Adrenal gland (tissue), 19 donors: ENCODE data around the gene RAB6B. TPM values are rescaled to one million over a fixed set of nuclear protein-coding genes. Genes with fewer than 3 reads are reported as not detected.
A peak's percentile ranks its signal among the peaks of the same experiment; 100 is the strongest.

Experiments
- DNase-seq, 7 donors: peaks; one replicate each; pipeline ENCODE4 v3.0.0-alpha.2; 2019 to 2020
- H3K27ac ChIP-seq, 5 donors: fragments of 200-600 bp; sonication (generic) in 4 of 5; 1 replicate in 3 of 5; 2 replicates in 2 of 5; pipeline versions ENCODE4 v1.5.1 to v1.8.0; 2016 to 2020; ENCODE audit warnings: mild to moderate bottlenecking in 1 of 5
- H3K27me3 ChIP-seq: fragments of 200-600 bp; 2 replicates; pipeline ENCODE4 v1.8.0; 2021
- H3K36me3 ChIP-seq, 2 donors: fragments of 200-600 bp; replicated peaks in 1 of 2; 1 replicate in 1 of 2; 2 replicates in 1 of 2; pipeline versions ENCODE4 v1.5.1 to v1.8.0; 2018 to 2022
- H3K4me1 ChIP-seq, 2 donors: fragments of 200-600 bp; replicated peaks in 1 of 2; 1 replicate in 1 of 2; 2 replicates in 1 of 2; pipeline versions ENCODE4 v1.5.1 to v1.8.0; 2018 to 2021
- H3K4me3 ChIP-seq, 4 donors: fragments of 200-600 bp; sonication (generic) in 3 of 4; one replicate each; pipeline ENCODE4 v1.5.1; 2016 to 2018
- H3K9me3 ChIP-seq, 3 donors: fragments of 200-600 bp; sonication (generic) in 1 of 3; replicated peaks in 1 of 3; 1 replicate in 2 of 3; 2 replicates in 1 of 3; pipeline versions ENCODE4 v1.5.1 to v1.8.0; 2016 to 2021
- POLR2A ChIP-seq, 2 donors: fragments of 450-650 bp; IDR thresholded peaks; one replicate each; pipeline ENCODE4 v1.6.1; 2017; ENCODE audit warnings: antibody characterized with exemption in 2 of 2, mild to moderate bottlenecking in 2 of 2, moderate library complexity in 1 of 2
- WGBS, 4 donors: extraction: QIAGEN DNeasy Blood & Tissue Kit in 2 of 4; methylation state at CpG; one replicate each; pipeline versions ENCODE4 v1.1.5 to v1.1.7; 2013 to 2017; 5-methylcytosine and 5-hydroxymethylcytosine counted together
- intact Hi-C, 2 donors: fragments of 100-400 bp; cut with DNase I; formaldehyde crosslinking; loops; one replicate each; pipeline versions ENCODE4 v1.14.1 to v1.15.0; 2022 to 2023
- long read RNA-seq, 10 donors: library from polyadenylated mRNA in 3 of 10; unstranded in 2 of 10; stranded (forward) in 1 of 10; transcript quantifications; one replicate each; pipeline ENCODE4 v2.0.0 and lab custom pipeline, GENCODE V29; 2021 to 2026
- polyA plus RNA-seq, 3 donors: library from polyadenylated mRNA; stranded (reverse); fragments of 200-250 nt in 2 of 3; fragments of 350-450 nt in 1 of 3; fragmentation: Illumina TruSeq in 1 of 3; extraction: RNeasy Lipid Tissue Mini Kit (QIAGEN cat#74804) in 1 of 3; gene quantifications; one replicate each; pipeline ENCODE4 v1.2.3, GENCODE V29; 2013 to 2014
- total RNA-seq, 9 donors: library from RNA; depleted of rRNA in 4 of 9; stranded (reverse); fragments of >200 nt in 4 of 9; fragments of 120-200 nt in 1 of 9; fragmentation: NEBNext Ultra II Directional in 1 of 9; extraction: Animal tissue kit (Norgen Biotek cat#: 25700) in 1 of 9; gene quantifications; one replicate each; pipeline versions ENCODE4 v1.1.0 to v1.2.4, GENCODE V29; 2013 to 2023
- TF ChIP-seq, protein P1 (sequence below), 6 experiments: fragments of 450-650 bp in 4 of 6; fragments of 200-600 bp in 2 of 6; sonication (generic) in 1 of 6; IDR thresholded peaks; 1 replicate in 5 of 6; 2 replicates in 1 of 6; pipeline versions ENCODE4 v1.5.1 to v1.8.0; 2016 to 2021; ENCODE audit warnings: antibody characterized with exemption in 6 of 6, mild to moderate bottlenecking in 2 of 6, moderate library complexity in 1 of 6
- donor health status: healthy with polysubstance abuse.
- donor health status: Bipolar disorder and iron deficiency.
- donor health status: DM: yes; HTN: yes; CAD: no.
- donor health status: DM: no; HTN: no; CAD: no.
- donor health status: DM: no; HTN: no; CAD: no.
- donor health status: DM: yes; HTN: yes; CAD: no.

Gene RAB6B
- total RNA-seq (10 to 100 TPM in 1 of 9 donors, 1 to 10 TPM in 8; 1.4 to 14.5 (median 4.3) TPM), polyA plus RNA-seq (10 to 100 TPM in 1 of 3 donors, 1 to 10 TPM in 2; 2.7 to 12.9 (median 5.6) TPM)
- long read RNA-seq, donor 1, full-length matches to known transcripts = 1 of 1 reads
- long read RNA-seq, donor 1, partial matches to known transcripts = 0 of 1 reads
- long read RNA-seq, donor 1, other reads (novel, unspliced or antisense) = 0 of 1 reads
- long read RNA-seq, donor 2, full-length matches to known transcripts = 1 of 1 reads
- long read RNA-seq, donor 2, partial matches to known transcripts = 0 of 1 reads
- long read RNA-seq, donor 2, other reads (novel, unspliced or antisense) = 0 of 1 reads
- long read RNA-seq, donor 3 = 0 reads
- long read RNA-seq, donor 4 = 0 reads
- long read RNA-seq, donor 5 = 0 reads
- long read RNA-seq, donor 6, full-length matches to known transcripts = 1 of 3 reads
- long read RNA-seq, donor 6, partial matches to known transcripts = 0 of 3 reads
- long read RNA-seq, donor 6, other reads (novel, unspliced or antisense) = 2 of 3 reads
- long read RNA-seq, donor 7, full-length matches to known transcripts = 1 of 1 reads
- long read RNA-seq, donor 7, partial matches to known transcripts = 0 of 1 reads
- long read RNA-seq, donor 7, other reads (novel, unspliced or antisense) = 0 of 1 reads
- long read RNA-seq, donor 8, full-length matches to known transcripts = 1 of 1 reads
- long read RNA-seq, donor 8, partial matches to known transcripts = 0 of 1 reads
- long read RNA-seq, donor 8, other reads (novel, unspliced or antisense) = 0 of 1 reads
- long read RNA-seq, donor 9 = 0 reads
- long read RNA-seq, donor 10, full-length matches to known transcripts = 1 of 1 reads
- long read RNA-seq, donor 10, partial matches to known transcripts = 0 of 1 reads
- long read RNA-seq, donor 10, other reads (novel, unspliced or antisense) = 0 of 1 reads

DNA sequence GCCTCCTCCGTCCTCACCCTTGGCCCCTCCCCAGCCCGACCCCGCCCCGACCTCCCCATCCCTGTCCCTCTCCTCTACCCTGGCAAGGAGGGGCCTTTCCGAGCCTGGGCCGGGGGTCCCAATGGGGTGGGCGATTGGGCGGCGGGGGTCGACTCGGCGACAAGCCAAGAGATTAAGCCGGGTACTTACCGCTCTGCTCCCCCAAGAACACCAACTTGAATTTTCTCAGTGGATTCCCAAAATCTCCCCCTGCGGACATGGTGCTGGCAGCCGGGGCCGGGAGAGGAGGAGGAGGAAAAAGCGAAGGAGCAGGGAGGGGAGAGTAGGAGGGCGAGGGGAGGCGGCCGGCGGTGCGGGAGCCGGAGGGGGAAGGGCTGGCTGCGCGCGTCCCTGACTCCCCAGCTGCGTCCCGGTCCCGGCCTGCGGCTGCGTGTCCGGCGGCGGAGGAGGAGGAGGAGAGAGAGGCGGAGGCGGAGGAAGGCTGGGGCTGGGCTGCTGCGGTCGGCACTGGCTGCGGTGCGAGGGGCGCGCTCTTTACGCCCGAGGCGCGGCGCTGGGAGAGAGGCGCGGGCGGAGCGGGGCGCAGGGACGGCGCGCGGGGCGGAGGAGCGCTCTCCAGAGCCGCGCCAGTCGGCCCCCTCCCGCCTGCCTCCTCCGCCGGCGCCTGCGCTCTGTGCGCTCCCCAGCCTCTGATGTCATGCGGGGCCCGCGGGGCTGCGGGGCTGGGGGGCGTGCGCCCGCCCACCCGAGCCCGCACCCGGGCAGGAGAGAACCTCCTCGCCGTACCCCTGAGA is at the start of gene RAB6B:
TSS of gene RAB6B (minus strand) at position 675 of the 794 bp plus-strand sequence. CDS start at position 259, 416 bp downstream.
- Histone ChIP-seq H3K27me3 (no peaks in the 10 kb centered on the region), H3K4me3 (peak within 1 kb of the TSS in 3 of 4 donors; percentile 16 to 89 (median 44)), H3K27ac (peak within 1 kb of the TSS in 1 of 5 donors; percentile 55), H3K36me3 (no peaks in the 10 kb centered on the region), H3K9me3 (no peaks in the 10 kb centered on the region), H3K4me1 (peaks cover 6 to 8% of the 10 kb centered on the region in 2 donors)
- WGBS, 4 donors = 0 to 1% (median 1%) methylated on average over 37 to 80 of the region's 80 CpGs
- no peak for TF ChIP-seq POLR2A (IDR thresholded peaks at IDR 0.05)
- TF ChIP-seq, protein P1, sequence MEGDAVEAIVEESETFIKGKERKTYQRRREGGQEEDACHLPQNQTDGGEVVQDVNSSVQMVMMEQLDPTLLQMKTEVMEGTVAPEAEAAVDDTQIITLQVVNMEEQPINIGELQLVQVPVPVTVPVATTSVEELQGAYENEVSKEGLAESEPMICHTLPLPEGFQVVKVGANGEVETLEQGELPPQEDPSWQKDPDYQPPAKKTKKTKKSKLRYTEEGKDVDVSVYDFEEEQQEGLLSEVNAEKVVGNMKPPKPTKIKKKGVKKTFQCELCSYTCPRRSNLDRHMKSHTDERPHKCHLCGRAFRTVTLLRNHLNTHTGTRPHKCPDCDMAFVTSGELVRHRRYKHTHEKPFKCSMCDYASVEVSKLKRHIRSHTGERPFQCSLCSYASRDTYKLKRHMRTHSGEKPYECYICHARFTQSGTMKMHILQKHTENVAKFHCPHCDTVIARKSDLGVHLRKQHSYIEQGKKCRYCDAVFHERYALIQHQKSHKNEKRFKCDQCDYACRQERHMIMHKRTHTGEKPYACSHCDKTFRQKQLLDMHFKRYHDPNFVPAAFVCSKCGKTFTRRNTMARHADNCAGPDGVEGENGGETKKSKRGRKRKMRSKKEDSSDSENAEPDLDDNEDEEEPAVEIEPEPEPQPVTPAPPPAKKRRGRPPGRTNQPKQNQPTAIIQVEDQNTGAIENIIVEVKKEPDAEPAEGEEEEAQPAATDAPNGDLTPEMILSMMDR (IDR thresholded peaks at IDR 0.05) = no peak
- intact Hi-C loops = no loop called here
- peak in 5 of 7 donors; percentile 28 to 65 (median 43) for DNase-seq

DNA sequence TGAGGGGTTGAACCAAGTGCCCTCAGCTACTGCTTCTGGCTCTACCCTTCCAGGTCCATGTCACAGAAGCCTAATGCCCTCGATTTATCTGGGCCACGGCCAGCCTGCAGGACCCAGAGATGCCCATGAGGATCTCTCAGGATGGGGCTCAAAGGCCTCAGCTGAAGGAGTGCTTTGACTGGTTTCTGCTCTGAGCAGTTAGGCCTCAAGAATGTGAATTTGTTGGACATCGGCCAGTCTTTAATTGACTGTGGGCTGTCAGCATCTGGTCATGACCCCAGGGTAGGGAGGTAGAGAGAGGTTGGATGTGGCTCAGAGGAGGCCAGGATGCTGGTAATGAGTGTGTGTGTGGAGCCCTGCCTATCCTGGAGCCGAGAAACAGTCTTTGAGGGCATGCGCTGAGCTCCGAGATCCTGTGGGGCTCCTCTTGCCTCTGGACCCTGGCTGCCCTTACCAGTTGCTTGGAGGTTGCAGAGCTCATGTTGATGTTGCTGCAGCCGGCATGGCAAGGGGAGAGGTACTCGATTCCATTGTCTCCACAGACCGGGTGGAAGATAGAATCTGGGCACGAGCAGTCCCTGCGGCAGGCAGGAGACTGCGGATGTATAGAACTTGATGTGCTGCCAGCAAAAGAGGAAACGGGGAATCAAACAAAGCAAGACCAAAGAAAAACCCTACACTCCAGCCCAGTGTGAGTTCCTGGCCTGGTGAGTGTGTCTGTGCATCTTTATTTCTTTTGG is 49.1 kb upstream of the RAB6B start:
- Histone ChIP-seq H3K4me3 (no peak overlapping the region), H3K36me3 (no peaks in the 10 kb centered on the region), H3K4me1 (no peaks in the 10 kb centered on the region), H3K27me3 (no peaks in the 10 kb centered on the region), H3K9me3 (no peaks in the 10 kb centered on the region), H3K27ac (peak overlapping the region in 1 of 5 donors; percentile 67)
- WGBS, 4 donors = 65 to 72% (median 70%) methylated on average over 10 to 13 of the region's 13 CpGs
- TF ChIP-seq POLR2A (IDR thresholded peaks at IDR 0.05) = no peak
- TF ChIP-seq, protein P1 (IDR thresholded peaks at IDR 0.05) = no peak
- intact Hi-C loops = no loop called here
- DNase-seq = peak in 4 of 7 donors; percentile 36 to 67 (median 47)

DNA sequence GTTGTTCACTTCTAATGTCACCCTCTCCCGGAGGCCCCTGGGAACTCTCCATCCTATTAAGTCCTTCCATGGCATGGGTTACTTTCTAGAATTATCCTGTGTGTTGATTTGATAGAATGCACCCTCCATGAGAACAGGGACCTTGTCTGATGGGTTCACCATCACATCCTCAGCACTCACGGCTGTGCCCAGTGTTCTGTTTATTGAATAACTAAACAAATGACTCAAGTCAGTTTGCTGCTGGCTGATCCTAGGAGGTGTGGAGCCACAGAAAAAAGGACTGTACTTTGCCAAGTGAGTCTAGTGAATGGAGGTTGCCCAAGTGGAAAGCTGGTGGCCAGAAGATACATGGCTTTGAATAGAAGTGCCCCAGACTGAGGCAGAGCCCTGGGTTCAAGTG is 48.5 kb upstream of the RAB6B start:
- 76 to 85% (median 84%) methylated on average over 2 of the region's 2 CpGs for WGBS, 4 donors
- no peak for DNase-seq
- Histone ChIP-seq H3K9me3 (no peaks in the 10 kb centered on the region), H3K27me3 (no peaks in the 10 kb centered on the region), H3K27ac (peak overlapping the region in 1 of 5 donors; percentile 67), H3K36me3 (no peaks in the 10 kb centered on the region), H3K4me1 (no peaks in the 10 kb centered on the region), H3K4me3 (no peak overlapping the region)
- no peak for TF ChIP-seq POLR2A (IDR thresholded peaks at IDR 0.05)
- TF ChIP-seq, protein P1 (IDR thresholded peaks at IDR 0.05) = no peak
- intact Hi-C loops = no loop called here
